A549 (cell line): ENCODE data around the gene PRKN. TPM values are rescaled to one million over a fixed set of nuclear protein-coding genes. Genes with fewer than 3 reads are reported as not detected.

Experiments
- ATAC-seq, 2 experiments: fragments of 200-7000 bp in 1 of 2; fragments of >200 bp in 1 of 2; cut with Nextera tagmentation in 1 of 2; cut with Tn5 transposase in 1 of 2; 3 replicates each; pipeline versions ENCODE4 v1.8.0 to v1.9.1; 2018 to 2020; ENCODE audit warnings: mild to moderate bottlenecking in 1 of 2, moderate library complexity in 1 of 2
- CTCF ChIA-PET: fragments of 300-600 bp; sonication (Branson Sonifier 250); formaldehyde crosslinking; extraction: SDS; loops from one replicate; lab custom pipeline; 2021; ENCODE audit warnings: antibody characterized with exemption, inconsistent platforms; lab: Yijun Ruan, JAX
- POLR2A ChIA-PET: fragments of 350-600 bp; formaldehyde crosslinking; extraction: SDS; loops from one replicate; lab custom pipeline; 2021; ENCODE audit warnings: antibody characterized with exemption, inconsistent platforms; lab: Yijun Ruan, JAX
- DNase-seq, 2 experiments: peaks; one replicate each; pipeline versions ENCODE4 v3.0.0 to v3.0.0-alpha.2; 2011 to 2016; ENCODE audit warnings: low read depth in 1 of 2, low spot score in 1 of 2
- FAIRE-seq: peaks from 2 replicates; lab custom pipeline; 2011; peaks lifted over from hg19 to GRCh38; lab: Jason Lieb, UNC
- H3K27ac ChIP-seq, 2 experiments: fragments of >200 bp; sonication (Bioruptor Twin); formaldehyde crosslinking; 3 replicates each; pipeline ENCODE4 v1.5.1; 2016 to 2017
- H3K4me1 ChIP-seq: fragments of >200 bp; sonication (Bioruptor Twin); formaldehyde crosslinking; 3 replicates; pipeline ENCODE4 v1.6.1; 2016
- H3K4me2 ChIP-seq: fragments of >200 bp; sonication (Bioruptor Twin); formaldehyde crosslinking; 3 replicates; pipeline ENCODE4 v1.6.1; 2016
- H3K4me3 ChIP-seq: fragments of >200 bp; sonication (Bioruptor Twin); formaldehyde crosslinking; 3 replicates; pipeline ENCODE4 v1.5.1; 2016
- H3K9me3 ChIP-seq: fragments of >200 bp; sonication (Bioruptor Twin); formaldehyde crosslinking; 3 replicates; pipeline ENCODE4 v1.6.1; 2016
- CBX8 ChIP-seq: fragments of 200-600 bp; sonication (generic); IDR thresholded peaks from 2 replicates; pipeline ENCODE4 v1.6.1; 2016
- EHF ChIP-seq: fragments of 250-450 bp; sonication (Bioruptor Pico); IDR thresholded peaks from 2 replicates; pipeline ENCODE4 v1.5.0; 2020; ENCODE audit warnings: mild to moderate bottlenecking
- EHMT2 ChIP-seq: fragments of 200-600 bp; sonication (generic); IDR thresholded peaks from 2 replicates; pipeline ENCODE4 v1.6.1; 2016; ENCODE audit warnings: antibody characterized with exemption, low read depth, mild to moderate bottlenecking, moderate library complexity
- EP300 ChIP-seq, 2 experiments: fragments of >200 bp; sonication (Bioruptor Twin); formaldehyde crosslinking; IDR thresholded peaks; 2 replicates in 1 of 2; 3 replicates in 1 of 2; pipeline ENCODE4 v1.6.1; 2016 to 2017
- ESRRA ChIP-seq: fragments of 150-350 bp; IDR thresholded peaks from 2 replicates; pipeline ENCODE4 v1.6.1; 2014; ENCODE audit warnings: mild to moderate bottlenecking, low read length, borderline replicate concordance
- FOSB ChIP-seq: fragments of 250-450 bp; sonication (Bioruptor Pico); IDR thresholded peaks from 2 replicates; pipeline ENCODE4 v1.5.0; 2020; ENCODE audit warnings: mild to moderate bottlenecking, moderate library complexity
- FOXS1 ChIP-seq: fragments of 250-450 bp; sonication (Bioruptor Pico); IDR thresholded peaks from 2 replicates; pipeline ENCODE4 v1.5.0; 2020; ENCODE audit warnings: mild to moderate bottlenecking, moderate library complexity
- HDAC2 ChIP-seq: fragments of 200-600 bp; sonication (generic); IDR thresholded peaks from 2 replicates; pipeline ENCODE4 v1.6.1; 2016
- HOXB13 ChIP-seq: fragments of 250-450 bp; sonication (Bioruptor Pico); IDR thresholded peaks from 2 replicates; pipeline ENCODE4 v1.5.0; 2020; ENCODE audit warnings: low read depth, mild to moderate bottlenecking, moderate library complexity
- HOXB5 ChIP-seq: fragments of 250-450 bp; sonication (Bioruptor Pico); IDR thresholded peaks from 2 replicates; pipeline ENCODE4 v1.5.0; 2020; ENCODE audit warnings: mild to moderate bottlenecking, moderate library complexity
- NPAS2 ChIP-seq: fragments of 250-450 bp; sonication (Bioruptor Pico); IDR thresholded peaks from 2 replicates; pipeline ENCODE4 v1.8.0; 2022; ENCODE audit warnings: mild to moderate bottlenecking, moderate library complexity, borderline replicate concordance
- NR3C1 ChIP-seq: fragments of >200 bp; sonication (Bioruptor Twin); formaldehyde crosslinking; IDR thresholded peaks from 3 replicates; pipeline ENCODE4 v1.6.1; 2017
- PHF8 ChIP-seq: fragments of 200-600 bp; sonication (generic); IDR thresholded peaks from 2 replicates; pipeline ENCODE4 v1.6.1; 2016; ENCODE audit warnings: low read depth, mild to moderate bottlenecking, antibody characterized with exemption, moderate library complexity, borderline replicate concordance
- POLR2A ChIP-seq: IDR thresholded peaks from 2 replicates; pipeline ENCODE4 v1.6.1; 2012; ENCODE audit warnings: mild to moderate bottlenecking, low read length
- POLR2AphosphoS2 ChIP-seq: conservative IDR thresholded peaks from 2 replicates; pipeline ENCODE4 v1.6.1; 2012; ENCODE audit warnings: low read length, improper control_type of control experiment, inconsistent platforms
- RCOR1 ChIP-seq: fragments of 150-350 bp; IDR thresholded peaks from 2 replicates; pipeline ENCODE4 v1.6.1; 2014; ENCODE audit warnings: antibody characterized with exemption, low read length, low read depth
- TP53 ChIP-seq: fragments of 250-450 bp; sonication (Bioruptor Pico); IDR thresholded peaks from 2 replicates; pipeline ENCODE4 v1.5.0; 2021; ENCODE audit warnings: mild to moderate bottlenecking, moderate library complexity
- ZFP36 ChIP-seq: fragments of 450-650 bp; IDR thresholded peaks from 2 replicates; pipeline ENCODE4 v1.6.1; 2014; ENCODE audit warnings: borderline replicate concordance; ENCODE audit not compliant: partially characterized antibody
- ZNF302 ChIP-seq: fragments of 250-450 bp; sonication (Bioruptor Pico); IDR thresholded peaks from 2 replicates; pipeline ENCODE4 v1.9.0; 2021; ENCODE audit warnings: inconsistent platforms, mild to moderate bottlenecking, moderate library complexity
- ZSCAN20 ChIP-seq: fragments of 250-450 bp; sonication (Bioruptor Pico); IDR thresholded peaks from 2 replicates; pipeline ENCODE4 v1.8.0; 2022; ENCODE audit warnings: mild to moderate bottlenecking, moderate library complexity
- WGBS: methylation state at CpG from one replicate; pipeline ENCODE4 v1.1.6; 2017; ENCODE audit errors: missing lambda C conversion rate; 5-methylcytosine and 5-hydroxymethylcytosine counted together
- polyA plus RNA-seq, 4 experiments: library from polyadenylated mRNA; depleted of rRNA in 3 of 4; stranded (reverse); fragments of >200 nt; fragmentation: RNase III in 1 of 4; extraction: RNeasy Plus Mini Kit Qiagen cat#74134 plus additional on column Dnase treatment in 1 of 4; gene quantifications; 2 replicates in 3 of 4; 3 replicates in 1 of 4; pipeline ENCODE4 v1.2.3, GENCODE V29; 2011 to 2017
- TF ChIP-seq, protein P1 (sequence below): IDR thresholded peaks from 2 replicates; pipeline ENCODE4 v1.6.1; 2012
- TF ChIP-seq, protein P2 (sequence below): fragments of 250-450 bp; sonication (Bioruptor Pico); IDR thresholded peaks from 2 replicates; pipeline ENCODE4 v1.5.0; 2020; ENCODE audit warnings: low read depth, mild to moderate bottlenecking, moderate library complexity
- TF ChIP-seq, protein P3 (sequence below): fragments of >200 bp; sonication (Bioruptor Twin); formaldehyde crosslinking; IDR thresholded peaks from 3 replicates; pipeline ENCODE4 v1.6.1; 2016
- TF ChIP-seq, protein P4 (sequence below): fragments of 250-450 bp; sonication (Bioruptor Pico); IDR thresholded peaks from 2 replicates; pipeline ENCODE4 v1.5.0; 2021; ENCODE audit warnings: mild to moderate bottlenecking, moderate library complexity, borderline replicate concordance
- TF ChIP-seq, protein P5 (sequence below): IDR thresholded peaks from 2 replicates; pipeline ENCODE4 v1.6.1; 2012; ENCODE audit warnings: low read depth, borderline replicate concordance

The PRKN gene
- polyA plus RNA-seq, 2 of the 4 experiments (the other 2 are of a cell fraction), result 0.36 to 0.39 TPM

DNA sequence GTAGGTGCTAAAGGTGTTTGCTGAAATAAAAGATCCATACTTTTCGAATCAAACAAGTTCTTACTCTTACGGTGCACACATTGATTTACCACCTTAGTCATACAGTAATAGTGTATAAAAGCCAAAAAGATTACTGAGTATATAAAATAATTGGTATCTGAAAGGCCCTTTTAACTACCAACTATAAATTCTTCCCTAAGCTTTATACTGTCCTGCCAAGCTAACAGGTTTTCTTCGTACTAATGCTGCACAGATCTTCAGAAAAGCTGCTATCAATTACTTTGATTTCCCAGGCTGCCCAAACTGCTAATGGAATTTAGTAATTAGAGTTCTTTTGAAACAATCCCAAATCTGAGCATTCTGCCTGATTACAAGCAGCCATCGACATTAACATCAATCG, 97.5 kb downstream of the PRKN start:
- Histone ChIP-seq H3K27ac (no peak overlapping the region), H3K9me3 (no peaks in the 10 kb centered on the region), H3K4me3 (no peak overlapping the region), H3K4me2 (no peak overlapping the region), H3K4me1 (no peaks in the 10 kb centered on the region)
- POLR2A ChIA-PET, result no interaction called here
- TF ChIP-seq, protein P1, sequence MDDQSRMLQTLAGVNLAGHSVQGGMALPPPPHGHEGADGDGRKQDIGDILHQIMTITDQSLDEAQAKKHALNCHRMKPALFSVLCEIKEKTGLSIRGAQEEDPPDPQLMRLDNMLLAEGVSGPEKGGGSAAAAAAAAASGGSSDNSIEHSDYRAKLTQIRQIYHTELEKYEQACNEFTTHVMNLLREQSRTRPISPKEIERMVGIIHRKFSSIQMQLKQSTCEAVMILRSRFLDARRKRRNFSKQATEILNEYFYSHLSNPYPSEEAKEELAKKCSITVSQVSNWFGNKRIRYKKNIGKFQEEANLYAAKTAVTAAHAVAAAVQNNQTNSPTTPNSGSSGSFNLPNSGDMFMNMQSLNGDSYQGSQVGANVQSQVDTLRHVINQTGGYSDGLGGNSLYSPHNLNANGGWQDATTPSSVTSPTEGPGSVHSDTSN, result no peak
- no peak for TF ChIP-seq ESRRA
- TF ChIP-seq CBX8, result no peak
- TF ChIP-seq POLR2AphosphoS2, result no peak
- no peak for TF ChIP-seq ZSCAN20 (CRISPR knock-in tag)
- TF ChIP-seq, protein P2, sequence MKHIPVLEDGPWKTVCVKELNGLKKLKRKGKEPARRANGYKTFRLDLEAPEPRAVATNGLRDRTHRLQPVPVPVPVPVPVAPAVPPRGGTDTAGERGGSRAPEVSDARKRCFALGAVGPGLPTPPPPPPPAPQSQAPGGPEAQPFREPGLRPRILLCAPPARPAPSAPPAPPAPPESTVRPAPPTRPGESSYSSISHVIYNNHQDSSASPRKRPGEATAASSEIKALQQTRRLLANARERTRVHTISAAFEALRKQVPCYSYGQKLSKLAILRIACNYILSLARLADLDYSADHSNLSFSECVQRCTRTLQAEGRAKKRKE (CRISPR knock-in tag), result no peak
- TF ChIP-seq ZFP36, result no peak
- TF ChIP-seq PHF8, result no peak
- no peak for TF ChIP-seq FOXS1 (CRISPR knock-in tag)
- TF ChIP-seq HOXB5 (CRISPR knock-in tag), result no peak
- TF ChIP-seq ZNF302, result no peak
- TF ChIP-seq EHF (CRISPR knock-in tag), result no peak
- TF ChIP-seq, protein P3, sequence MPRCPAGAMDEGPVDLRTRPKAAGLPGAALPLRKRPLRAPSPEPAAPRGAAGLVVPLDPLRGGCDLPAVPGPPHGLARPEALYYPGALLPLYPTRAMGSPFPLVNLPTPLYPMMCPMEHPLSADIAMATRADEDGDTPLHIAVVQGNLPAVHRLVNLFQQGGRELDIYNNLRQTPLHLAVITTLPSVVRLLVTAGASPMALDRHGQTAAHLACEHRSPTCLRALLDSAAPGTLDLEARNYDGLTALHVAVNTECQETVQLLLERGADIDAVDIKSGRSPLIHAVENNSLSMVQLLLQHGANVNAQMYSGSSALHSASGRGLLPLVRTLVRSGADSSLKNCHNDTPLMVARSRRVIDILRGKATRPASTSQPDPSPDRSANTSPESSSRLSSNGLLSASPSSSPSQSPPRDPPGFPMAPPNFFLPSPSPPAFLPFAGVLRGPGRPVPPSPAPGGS, result no peak
- TF ChIP-seq, protein P4, sequence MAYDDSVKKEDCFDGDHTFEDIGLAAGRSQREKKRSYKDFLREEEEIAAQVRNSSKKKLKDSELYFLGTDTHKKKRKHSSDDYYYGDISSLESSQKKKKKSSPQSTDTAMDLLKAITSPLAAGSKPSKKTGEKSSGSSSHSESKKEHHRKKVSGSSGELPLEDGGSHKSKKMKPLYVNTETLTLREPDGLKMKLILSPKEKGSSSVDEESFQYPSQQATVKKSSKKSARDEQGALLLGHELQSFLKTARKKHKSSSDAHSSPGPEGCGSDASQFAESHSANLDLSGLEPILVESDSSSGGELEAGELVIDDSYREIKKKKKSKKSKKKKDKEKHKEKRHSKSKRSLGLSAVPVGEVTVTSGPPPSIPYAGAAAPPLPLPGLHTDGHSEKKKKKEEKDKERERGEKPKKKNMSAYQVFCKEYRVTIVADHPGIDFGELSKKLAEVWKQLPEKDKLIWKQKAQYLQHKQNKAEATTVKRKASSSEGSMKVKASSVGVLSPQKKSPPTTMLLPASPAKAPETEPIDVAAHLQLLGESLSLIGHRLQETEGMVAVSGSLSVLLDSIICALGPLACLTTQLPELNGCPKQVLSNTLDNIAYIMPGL (CRISPR knock-in tag), result no peak
- FAIRE-seq (no peak), DNase-seq (no peak), ATAC-seq (no peak)
- 55% methylated on average over 5 of the region's 5 CpGs for WGBS
- CTCF ChIA-PET, result no interaction called here

DNA sequence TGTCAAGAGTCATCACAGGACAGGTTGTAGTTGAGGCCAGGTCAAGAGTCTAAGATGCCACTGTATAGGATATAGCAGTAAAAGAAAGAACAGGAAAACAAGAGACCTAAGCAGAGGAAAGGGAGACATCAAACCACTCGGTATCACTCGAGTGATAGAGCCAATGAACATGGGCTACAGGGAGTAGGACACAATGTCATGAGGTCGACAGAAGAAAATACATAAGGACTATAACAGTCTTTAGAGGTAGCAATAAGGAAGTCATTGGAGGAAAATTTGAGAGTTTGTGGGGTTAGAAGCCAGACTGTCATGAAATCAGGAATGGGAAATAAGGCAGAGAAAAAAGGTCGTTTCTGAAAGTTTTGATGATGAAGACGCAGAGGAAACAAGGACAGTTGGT, 99.7 kb downstream of the PRKN start:
- 29% methylated on average over 5 of the region's 5 CpGs for WGBS
- ATAC-seq (no peak), FAIRE-seq (no peak)
- Histone ChIP-seq H3K4me3 (no peak overlapping the region), H3K9me3 (no peaks in the 10 kb centered on the region), H3K27ac (no peak overlapping the region), H3K4me2 (no peak overlapping the region)
- ChIA-PET CTCF (interaction anchor here (1.1 kb wide), 1 partner anchor 1233 kb away, joined by 3 read pairs; no protein-coding TSS in a partner anchor), POLR2A (no interaction called here)
- TF ChIP-seq, protein P2 (CRISPR knock-in tag), result no peak
- TF ChIP-seq HOXB13 (CRISPR knock-in tag) (no peak), EP300 (IDR thresholded peaks at IDR 0.05) (no peak), RCOR1 (no peak), FOXS1 (CRISPR knock-in tag) (no peak)
- TF ChIP-seq, all 56 proteins: peak for 0
- no peak for DNase-seq
- H3K4me1 ChIP-seq, result no peaks in the 10 kb centered on the region

DNA sequence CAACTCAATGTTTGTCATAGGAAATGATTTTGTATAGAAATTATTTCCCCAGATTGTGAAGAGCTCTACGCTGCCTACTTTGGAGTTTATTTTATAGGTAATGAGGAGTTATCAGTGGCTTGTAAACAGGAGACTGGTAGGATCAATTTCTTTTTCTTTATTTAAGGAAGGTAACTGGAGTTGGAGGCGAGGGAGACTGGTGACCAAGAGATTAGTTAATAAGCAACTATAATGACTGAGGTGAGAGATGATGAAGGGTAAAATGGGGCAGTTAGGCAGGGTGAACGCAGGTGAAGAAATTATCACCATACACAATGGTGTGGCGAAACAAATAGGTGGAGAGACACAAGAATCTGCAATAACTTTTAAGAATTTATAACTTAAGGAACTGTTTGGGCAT, 100.2 kb downstream of the PRKN start:
- H3K9me3 ChIP-seq, result no peaks in the 10 kb centered on the region
- DNase-seq, result no peak
- no peaks in the 10 kb centered on the region for H3K4me1 ChIP-seq
- H3K4me3 ChIP-seq, result no peak overlapping the region
- H3K4me2 ChIP-seq, result no peak overlapping the region
- 18% methylated on average over 4 of the region's 4 CpGs for WGBS
- no peak for ATAC-seq
- POLR2A ChIA-PET, result no interaction called here
- CTCF ChIA-PET, result interaction anchor here (0.7 kb wide), 1 partner anchor 1890 kb away, joined by 3 read pairs; no protein-coding TSS in a partner anchor
- no peak overlapping the region for H3K27ac ChIP-seq
- FAIRE-seq, result no peak
- TF ChIP-seq, protein P5, sequence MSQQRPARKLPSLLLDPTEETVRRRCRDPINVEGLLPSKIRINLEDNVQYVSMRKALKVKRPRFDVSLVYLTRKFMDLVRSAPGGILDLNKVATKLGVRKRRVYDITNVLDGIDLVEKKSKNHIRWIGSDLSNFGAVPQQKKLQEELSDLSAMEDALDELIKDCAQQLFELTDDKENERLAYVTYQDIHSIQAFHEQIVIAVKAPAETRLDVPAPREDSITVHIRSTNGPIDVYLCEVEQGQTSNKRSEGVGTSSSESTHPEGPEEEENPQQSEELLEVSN, result no peak
- no peak for TF ChIP-seq EHF (CRISPR knock-in tag)
- TF ChIP-seq FOSB (CRISPR knock-in tag), result no peak
- TF ChIP-seq, protein P3, result no peak
- TF ChIP-seq NR3C1, result no peak
- no peak for TF ChIP-seq TP53 (CRISPR knock-in tag)
- TF ChIP-seq FOXS1 (CRISPR knock-in tag), result no peak
- TF ChIP-seq NPAS2 (CRISPR knock-in tag), result no peak
- TF ChIP-seq EHMT2, result no peak
- TF ChIP-seq POLR2A, result no peak
- no peak for TF ChIP-seq HDAC2
- TF ChIP-seq ESRRA, result no peak
- no peak for TF ChIP-seq HOXB13 (CRISPR knock-in tag)
- no peak for TF ChIP-seq RCOR1
- no peak for TF ChIP-seq ZNF302
